Stimulated activated CD8-positive, alpha-beta memory T cell treated with anti-CD3 and anti-CD28 coated beads, Interleukin-7, amount 100 ng/mL, for 1 hour (primary cell): ENCODE data around the gene LFNG.

ENCODE experiments used
- DNase-seq, 2 donors: peaks; one replicate each; pipeline ENCODE4 v3.0.0-alpha.2; 2020; ENCODE audit warnings: low read depth in 2 of 2

The LFNG gene

DNA sequence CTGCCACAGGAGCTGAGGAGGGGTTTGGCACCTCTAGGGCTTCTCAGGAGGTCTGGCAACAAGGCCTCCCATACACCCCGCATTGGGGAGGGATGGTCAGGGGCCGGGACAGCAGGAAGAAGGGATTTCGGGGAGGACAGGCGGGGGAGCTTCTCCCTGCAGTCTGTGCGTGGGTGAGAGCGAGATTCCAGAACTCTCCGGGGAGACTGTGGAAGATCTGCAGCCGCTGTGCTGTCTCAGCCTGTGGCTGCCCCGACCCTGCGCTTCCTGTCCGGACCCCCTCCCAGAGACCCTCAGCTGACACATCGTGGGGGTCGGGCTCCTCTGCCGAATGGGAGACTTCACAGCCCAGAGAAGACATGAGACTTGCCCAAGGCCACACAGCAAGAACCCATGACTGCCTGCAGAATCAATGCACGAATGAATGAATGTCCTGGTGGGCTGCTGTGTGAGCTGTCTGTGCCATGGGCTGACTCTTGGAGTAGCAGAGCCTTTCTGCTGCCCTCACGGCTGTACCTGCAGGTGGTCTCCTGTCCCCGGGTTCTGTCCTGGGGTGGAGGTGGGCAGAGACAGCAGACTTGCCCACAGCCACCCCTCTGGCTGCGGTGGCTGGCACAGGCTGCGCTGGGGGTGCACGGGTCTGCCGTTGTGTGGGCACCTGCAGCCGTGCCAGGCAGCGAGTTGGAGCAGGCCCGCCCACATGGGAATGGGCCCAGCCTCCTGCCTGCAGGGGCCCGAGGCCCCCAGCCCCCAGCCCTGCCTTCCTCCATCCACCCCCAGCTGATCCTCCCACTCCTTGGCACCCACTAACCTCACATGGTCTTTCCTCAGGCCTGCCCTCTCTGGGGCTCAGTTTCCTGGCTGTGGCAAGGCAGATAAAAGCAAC is 16.3 kb upstream of the LFNG start:
- no peak for DNase-seq

DNA sequence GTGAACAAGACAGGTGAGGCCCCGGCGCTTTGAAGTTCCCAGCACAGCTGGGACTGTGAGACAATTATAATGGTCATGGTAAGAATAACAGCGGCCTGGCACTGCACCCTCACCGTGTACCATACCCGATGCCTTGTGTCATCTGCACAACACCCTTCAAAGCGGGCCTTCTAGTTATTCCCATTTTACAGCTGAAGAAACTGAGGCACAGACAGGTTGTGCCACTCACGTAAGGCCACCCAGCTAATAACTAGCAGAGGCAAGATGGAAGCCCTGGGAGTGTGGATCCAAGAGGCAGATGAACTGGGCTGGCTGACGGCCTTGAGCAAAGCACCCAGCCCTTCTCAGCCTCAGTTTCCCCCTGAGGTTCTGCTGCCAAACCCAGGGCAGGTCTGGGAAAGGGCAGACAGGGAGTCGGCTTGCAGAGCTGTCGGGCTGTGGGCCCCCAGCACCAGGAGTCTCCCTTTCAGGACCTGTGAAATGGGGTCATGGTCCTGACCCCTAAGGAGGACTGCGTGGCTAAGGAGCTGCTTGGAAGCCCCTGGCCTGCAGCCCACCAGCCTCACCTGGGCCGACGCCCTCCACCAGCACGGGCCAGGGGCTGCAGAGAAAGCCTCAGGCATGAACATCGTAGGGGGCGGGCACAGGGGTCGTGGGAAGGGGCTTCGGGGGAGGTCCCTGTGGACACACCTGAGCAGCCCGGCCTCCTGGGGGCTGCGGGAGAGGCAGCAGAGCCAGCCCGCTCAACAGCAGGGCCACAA is 15.3 kb upstream of the LFNG start:
- DNase-seq = no peak

- no peak for DNase-seq
Observed at GRCh38 chr7:2504889-2505375, 14.6 kb upstream of the LFNG start.

GRCh38 chr7:2505401-2505800 is 14.2 kb upstream of the LFNG start:
- DNase-seq = no peak

- no peak for DNase-seq
Observed at GRCh38 chr7:2507208-2507916, 12.2 kb upstream of the LFNG start.

- no peak for DNase-seq
Observed at GRCh38 chr7:2507917-2508306, 11.7 kb upstream of the LFNG start.

DNA sequence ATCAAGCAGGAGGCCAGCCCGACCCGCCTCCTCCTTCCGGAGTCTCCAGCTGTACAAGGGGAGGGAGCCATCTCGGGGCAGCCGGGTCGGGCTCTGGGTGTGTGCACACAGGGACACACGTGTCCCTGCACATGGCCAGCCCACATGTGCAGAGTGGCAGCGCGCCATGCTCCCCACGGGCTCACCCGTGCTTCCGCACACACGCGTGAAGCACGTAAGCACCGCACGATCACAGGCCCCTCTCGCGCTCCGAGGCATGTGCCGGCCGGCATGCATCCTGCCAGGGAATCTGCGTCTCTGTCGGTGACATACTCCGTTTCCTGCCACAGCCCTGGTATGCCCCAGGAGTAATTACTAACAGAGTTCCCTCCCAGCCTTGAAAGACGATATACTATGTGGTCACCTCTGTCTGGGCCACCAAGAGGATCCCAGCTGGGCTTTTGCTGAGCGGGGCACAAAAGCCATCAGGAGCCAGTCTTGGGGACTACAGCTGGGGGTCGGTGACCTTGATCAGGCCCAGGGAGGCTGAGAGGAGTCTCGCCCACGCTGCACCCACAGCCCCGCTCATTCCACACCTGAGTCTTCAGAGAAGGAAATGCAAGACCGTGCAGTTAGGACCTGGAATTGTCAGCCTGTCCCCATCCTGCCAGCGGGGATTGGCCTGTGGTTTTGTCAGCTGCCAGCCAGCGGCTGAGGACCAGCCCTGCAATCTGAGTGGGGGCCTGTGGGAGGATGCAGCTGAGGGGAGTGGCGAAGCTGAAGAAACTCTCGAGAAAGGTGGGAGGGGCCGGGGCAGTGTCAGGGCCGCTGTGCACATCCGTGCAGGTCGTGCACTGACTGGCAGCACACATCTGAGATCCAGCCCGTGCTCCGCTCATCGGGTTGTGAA is 11.0 kb upstream of the LFNG start:
- peak in 1 of 2 donors; percentile 37 for DNase-seq

GRCh38 chr7:2509298-2509906 is 10.2 kb upstream of the LFNG start:
- DNase-seq = no peak

DNA sequence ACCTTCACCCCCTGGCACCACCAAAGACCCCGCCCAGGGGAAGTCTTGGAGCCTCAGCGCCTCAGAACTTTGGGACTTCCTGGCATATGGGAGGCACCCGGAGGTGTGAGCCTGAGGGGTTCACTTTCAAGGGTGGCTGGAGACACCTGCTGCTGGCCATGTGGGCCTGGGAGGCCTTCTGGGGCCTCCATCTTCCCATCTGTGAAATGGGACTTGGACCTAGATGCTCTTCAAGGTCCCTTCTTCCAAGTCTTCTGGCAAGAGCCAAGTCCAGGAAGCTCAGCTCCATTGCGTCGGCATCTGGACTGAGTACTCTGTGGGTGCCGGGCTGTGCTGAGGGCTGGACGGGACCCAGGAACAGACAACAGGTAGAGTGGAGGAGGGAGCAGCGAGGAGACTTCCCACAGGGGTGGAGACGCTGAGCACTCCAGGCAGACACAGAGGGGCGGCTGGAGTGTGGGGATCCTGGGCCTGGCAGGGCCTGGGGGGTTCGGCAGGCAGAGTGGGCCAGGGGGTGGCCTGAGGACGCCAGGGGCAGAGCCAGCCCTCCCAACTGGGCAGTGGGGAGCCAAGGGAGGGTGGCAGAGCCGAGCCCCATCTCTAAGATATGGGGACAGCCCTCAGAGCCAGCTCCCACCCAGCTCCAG is 9.3 kb upstream of the LFNG start:
- DNase-seq = no peak

GRCh38 chr7:2510909-2511768 is 8.4 kb upstream of the LFNG start:
- DNase-seq = no peak

- DNase-seq = no peak
Observed at GRCh38 chr7:2511769-2512168, 7.8 kb upstream of the LFNG start.

- no peak for DNase-seq
Observed at GRCh38 chr7:2512179-2512661, 7.4 kb upstream of the LFNG start.

- DNase-seq = no peak
Observed at GRCh38 chr7:2512713-2513112, 6.9 kb upstream of the LFNG start.

DNA sequence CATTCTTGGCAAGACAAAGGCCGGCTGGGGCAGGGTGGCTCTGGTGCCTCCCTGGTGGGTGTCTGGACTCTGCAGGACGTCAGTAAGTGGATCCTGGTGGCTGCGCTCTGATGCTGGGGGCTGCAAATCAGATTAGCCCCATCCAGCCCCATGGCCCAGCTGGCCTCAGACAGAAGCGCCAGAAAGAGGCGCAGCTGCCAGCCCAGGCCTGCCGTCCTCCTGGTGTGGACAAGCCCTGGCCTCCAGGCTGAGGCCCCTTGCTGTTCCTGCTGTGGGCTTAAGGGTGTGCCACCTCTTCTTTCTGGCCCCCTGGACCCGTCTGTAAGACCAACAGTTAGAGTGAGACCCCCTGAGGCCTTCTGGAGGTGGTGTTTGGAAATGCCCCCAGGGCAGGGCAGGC is 5.9 kb upstream of the LFNG start:
- no peak for DNase-seq

- no peak for DNase-seq
Observed at GRCh38 chr7:2514473-2515423, 4.8 kb upstream of the LFNG start.

DNA sequence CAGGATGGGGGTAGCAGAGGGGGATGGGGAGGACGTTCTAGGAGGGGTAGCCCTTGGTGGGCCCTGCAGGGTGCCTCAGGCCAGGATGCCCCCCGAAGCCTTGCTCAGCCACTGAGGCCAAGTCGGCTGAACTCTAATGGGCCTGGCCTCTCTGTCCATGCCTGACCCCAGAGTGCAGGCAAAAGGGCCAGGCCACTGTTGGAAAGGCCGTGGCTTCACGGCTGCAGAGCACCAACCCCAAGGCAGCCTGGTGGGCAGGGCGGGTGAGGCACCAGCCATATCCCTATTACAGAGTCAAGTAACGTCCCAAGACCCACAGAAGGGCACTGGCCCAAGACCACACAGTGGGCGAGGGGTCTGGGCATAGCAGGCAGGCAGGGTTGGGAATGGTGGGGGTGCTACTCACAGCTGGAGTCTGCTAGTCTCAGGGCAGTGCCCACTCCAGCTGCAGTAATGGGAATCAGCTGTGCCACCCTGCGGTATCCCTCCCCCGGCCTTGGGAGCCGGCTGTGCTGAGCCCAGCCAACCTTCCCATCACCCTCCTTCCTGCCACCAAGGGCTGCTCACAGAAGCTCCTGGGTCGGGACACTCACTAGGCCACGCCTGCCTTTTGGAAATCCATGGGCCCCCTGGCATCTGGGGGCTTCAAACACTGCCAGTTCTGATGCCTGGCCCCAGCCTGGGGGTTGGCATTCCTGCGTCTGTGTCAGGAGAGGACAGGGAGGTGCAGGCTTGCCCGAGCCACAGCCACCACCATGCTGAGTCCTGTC is 4.0 kb upstream of the LFNG start:
- DNase-seq = no peak

GRCh38 chr7:2516194-2516555 is 3.4 kb upstream of the LFNG start:
- no peak for DNase-seq
